Measurements from ENCODE around the gene TTC39B. TPM values are rescaled to one million over a fixed set of nuclear protein-coding genes. Genes with fewer than 3 reads are reported as not detected.

Gene TTC39B
- total RNA-seq, 4 donors from 2014 or later = 23.3 to 62.8 (median 38.1) TPM

GRCh38 chr9:15278839-15279238 is 28.2 kb downstream of the TTC39B start:
- TF ChIP-seq POLR2AphosphoS5 (IDR thresholded peaks at IDR 0.05) (no peak), EP300 (IDR thresholded peaks at IDR 0.05; ENCODE audit: low read depth) (no peak), CTCF (IDR thresholded peaks at IDR 0.05) (no peak), POLR2A (IDR thresholded peaks at IDR 0.05) (no peak)
- no peak for DNase-seq
- no peak overlapping the region for H3K4me3 ChIP-seq
- H3K27me3 ChIP-seq = no peaks in the 10 kb centered on the region
- no peak overlapping the region for H3K27ac ChIP-seq
- H3K4me1 ChIP-seq = peaks cover 0 to 40% (median 27%) of the 10 kb centered on the region in 4 donors
- no peaks in the 10 kb centered on the region for H3K36me3 ChIP-seq
- no peaks in the 10 kb centered on the region for H3K9me3 ChIP-seq
- in situ Hi-C loops (cut with MboI; ENCODE audit: low pct_ligation_motif_present in 1 of 4, low pct_unique_long_range_greater_than_20kb in 1 of 4, low sequenced_read_pairs in 3 of 4) (loop anchor here in 1 of 4 donors (25.0 kb wide), 1 partner anchor 133 kb away; the partner anchor contains the start of gene SNAPC3), intact Hi-C loops (cut with DNase I; ENCODE audit: low total_unique reads) (no loop called here)

GRCh38 chr9:15278091-15278687 is 28.8 kb downstream of the TTC39B start:
- H3K36me3 ChIP-seq = no peaks in the 10 kb centered on the region
- H3K9me3 ChIP-seq = no peaks in the 10 kb centered on the region
- H3K4me1 ChIP-seq = peaks cover 0 to 40% (median 25%) of the 10 kb centered on the region in 4 donors
- no peak overlapping the region for H3K4me3 ChIP-seq
- WGBS, 2 donors (ENCODE audit: low coverage in 1 of 2) = 22 to 24% methylated on average over 2 of the region's 2 CpGs
- intact Hi-C loops (cut with DNase I; ENCODE audit: low total_unique reads) (no loop called here), in situ Hi-C loops (cut with MboI; ENCODE audit: low pct_ligation_motif_present in 1 of 4, low pct_unique_long_range_greater_than_20kb in 1 of 4, low sequenced_read_pairs in 3 of 4) (loop anchor here in 1 of 4 donors (25.0 kb wide), 1 partner anchor 134 kb away; the partner anchor contains the start of gene SNAPC3)
- peak overlapping the region in 2 of 4 donors; percentile 49 to 67 for H3K27ac ChIP-seq
- no peaks in the 10 kb centered on the region for H3K27me3 ChIP-seq
- TF ChIP-seq POLR2A (IDR thresholded peaks at IDR 0.05) (no peak), CTCF (IDR thresholded peaks at IDR 0.05) (peak in 1 of 5 experiments; percentile 3), POLR2AphosphoS5 (IDR thresholded peaks at IDR 0.05) (no peak), EP300 (IDR thresholded peaks at IDR 0.05; ENCODE audit: low read depth) (no peak)
- DNase-seq = no peak

- 26 to 58% methylated on average over 5 to 9 of the region's 9 CpGs for WGBS, 2 donors (ENCODE audit: low coverage in 1 of 2)
- no peak for TF ChIP-seq EP300 (IDR thresholded peaks at IDR 0.05; ENCODE audit: low read depth)
- TF ChIP-seq CTCF (IDR thresholded peaks at IDR 0.05) = peak; percentile 12 to 45 (median 25)
- TF ChIP-seq POLR2AphosphoS5 (IDR thresholded peaks at IDR 0.05) = no peak
- no peak for TF ChIP-seq POLR2A (IDR thresholded peaks at IDR 0.05)
These were observed 29.5 kb downstream of the TTC39B start for GRCh38 chr9:15277400-15278090.

GRCh38 chr9:15276328-15276938 is 30.6 kb downstream of the TTC39B start:
- no peaks in the 10 kb centered on the region for H3K36me3 ChIP-seq
- peak overlapping the region; percentile 23 to 72 (median 58) for H3K27ac ChIP-seq
- no peaks in the 10 kb centered on the region for H3K9me3 ChIP-seq
- 50 to 58% methylated on average over 2 to 4 of the region's 4 CpGs for WGBS, 2 donors (ENCODE audit: low coverage in 1 of 2)
- peaks cover 0 to 37% (median 23%) of the 10 kb centered on the region in 4 donors for H3K4me1 ChIP-seq
- in situ Hi-C loops (cut with MboI; ENCODE audit: low pct_ligation_motif_present in 1 of 4, low pct_unique_long_range_greater_than_20kb in 1 of 4, low sequenced_read_pairs in 3 of 4) = loop anchor here in 1 of 4 donors (25.0 kb wide), 1 partner anchor 136 kb away; the partner anchor contains the start of gene SNAPC3
- peak in 1 of 3 donors; percentile 38 for TF ChIP-seq POLR2AphosphoS5 (IDR thresholded peaks at IDR 0.05)
- no peak for TF ChIP-seq EP300 (IDR thresholded peaks at IDR 0.05; ENCODE audit: low read depth)
- H3K4me3 ChIP-seq = no peak overlapping the region
- no peaks in the 10 kb centered on the region for H3K27me3 ChIP-seq
- peak; percentile 61 for DNase-seq
- intact Hi-C loops (cut with DNase I; ENCODE audit: low total_unique reads) = no loop called here

More at GRCh38 chr9:15277400-15278090, 29.5 kb downstream of the TTC39B start:
- intact Hi-C loops (cut with DNase I; ENCODE audit: low total_unique reads) = no loop called here
- Histone ChIP-seq H3K4me1 (peaks cover 0 to 37% (median 23%) of the 10 kb centered on the region in 4 donors), H3K27me3 (no peaks in the 10 kb centered on the region), H3K27ac (peak overlapping the region; percentile 23 to 72 (median 58)), H3K4me3 (no peak overlapping the region), H3K36me3 (no peaks in the 10 kb centered on the region), H3K9me3 (no peaks in the 10 kb centered on the region)
- DNase-seq = no peak
- in situ Hi-C loops (cut with MboI; ENCODE audit: low pct_ligation_motif_present in 1 of 4, low pct_unique_long_range_greater_than_20kb in 1 of 4, low sequenced_read_pairs in 3 of 4) = loop anchor here in 1 of 4 donors (25.0 kb wide), 1 partner anchor 135 kb away; the partner anchor contains the start of gene SNAPC3

Data from transverse colon (tissue), 4 donors.